GM21381 (cell line): ENCODE results near the gene TPI1.
"Not testable (repeated sequence)": the region's sequence is repeated elsewhere in the genome, so short reads cannot be mapped to it uniquely, and the experiment has no call there.

ENCODE experiments used
- ATAC-seq: cut with Tn5 transposase; IDR thresholded peaks from one replicate; pipeline ENCODE4 v1.9.1; 2021; ENCODE audit warnings: mild to moderate bottlenecking, moderate library complexity; ENCODE audit not compliant: unreplicated experiment

TPI1 gene

GRCh38 chr12:6846316-6846869 is 20.9 kb upstream of the TPI1 start:
- ATAC-seq, result no peak

- ATAC-seq, result no peak
These were observed 19.7 kb upstream of the TPI1 start for GRCh38 chr12:6847676-6848075.

- ATAC-seq, result no peak
These were observed 17.9 kb upstream of the TPI1 start for GRCh38 chr12:6849427-6849826.

- ATAC-seq, result no peak
These were observed 17.3 kb upstream of the TPI1 start for GRCh38 chr12:6849976-6850560.

- no peak for ATAC-seq
These were observed 16.6 kb upstream of the TPI1 start for GRCh38 chr12:6850796-6851152.

GRCh38 chr12:6851153-6851920 is 16.0 kb upstream of the TPI1 start, which contains the start of gene CDCA3:
Gene CDCA3 (minus strand): TSS chr12:6851286. CDS start chr12:6850952, 334 bp downstream.
- peak; percentile 50 for ATAC-seq

- peak; percentile 70 for ATAC-seq
These were observed 15.2 kb upstream of the TPI1 start, which contains the start of gene USP5 for GRCh38 chr12:6851921-6852650. Gene USP5 (plus strand): TSS chr12:6852150. CDS start chr12:6852180, 30 bp downstream.

GRCh38 chr12:6852651-6853354 is 14.5 kb upstream of the TPI1 start:
- ATAC-seq, result no peak

- no peak for ATAC-seq
These were observed 13.7 kb upstream of the TPI1 start for GRCh38 chr12:6853626-6854025.

- no peak for ATAC-seq
These were observed 13.3 kb upstream of the TPI1 start for GRCh38 chr12:6854036-6854435.

GRCh38 chr12:6855322-6855721 is 12.0 kb upstream of the TPI1 start:
- no peak for ATAC-seq

GRCh38 chr12:6858799-6859198 is 8.5 kb upstream of the TPI1 start:
- no peak for ATAC-seq

GRCh38 chr12:6860116-6860515 is 7.2 kb upstream of the TPI1 start:
- ATAC-seq, result no peak

- no peak for ATAC-seq
These were observed 6.4 kb upstream of the TPI1 start for GRCh38 chr12:6860942-6861341.

GRCh38 chr12:6861391-6861790 is 5.9 kb upstream of the TPI1 start:
- no peak for ATAC-seq

- ATAC-seq, result no peak
These were observed 4.3 kb upstream of the TPI1 start for GRCh38 chr12:6863033-6863432.

- no peak for ATAC-seq
These were observed 3.6 kb upstream of the TPI1 start for GRCh38 chr12:6863586-6864321.

GRCh38 chr12:6865307-6865706 is 2.0 kb upstream of the TPI1 start:
- not testable (repeated sequence) for ATAC-seq

- ATAC-seq, result no peak
These were observed 990 bp upstream of the TPI1 start for GRCh38 chr12:6866163-6866919.
